ENCODE measurements around the gene SULT2B1. TPM values are rescaled to one million over a fixed set of nuclear protein-coding genes. Genes with fewer than 3 reads are reported as not detected.

The SULT2B1 gene
- total and polyA plus RNA-seq, 2 experiments from 2014 or later, result 0.79 TPM; not detected in 1

DNA sequence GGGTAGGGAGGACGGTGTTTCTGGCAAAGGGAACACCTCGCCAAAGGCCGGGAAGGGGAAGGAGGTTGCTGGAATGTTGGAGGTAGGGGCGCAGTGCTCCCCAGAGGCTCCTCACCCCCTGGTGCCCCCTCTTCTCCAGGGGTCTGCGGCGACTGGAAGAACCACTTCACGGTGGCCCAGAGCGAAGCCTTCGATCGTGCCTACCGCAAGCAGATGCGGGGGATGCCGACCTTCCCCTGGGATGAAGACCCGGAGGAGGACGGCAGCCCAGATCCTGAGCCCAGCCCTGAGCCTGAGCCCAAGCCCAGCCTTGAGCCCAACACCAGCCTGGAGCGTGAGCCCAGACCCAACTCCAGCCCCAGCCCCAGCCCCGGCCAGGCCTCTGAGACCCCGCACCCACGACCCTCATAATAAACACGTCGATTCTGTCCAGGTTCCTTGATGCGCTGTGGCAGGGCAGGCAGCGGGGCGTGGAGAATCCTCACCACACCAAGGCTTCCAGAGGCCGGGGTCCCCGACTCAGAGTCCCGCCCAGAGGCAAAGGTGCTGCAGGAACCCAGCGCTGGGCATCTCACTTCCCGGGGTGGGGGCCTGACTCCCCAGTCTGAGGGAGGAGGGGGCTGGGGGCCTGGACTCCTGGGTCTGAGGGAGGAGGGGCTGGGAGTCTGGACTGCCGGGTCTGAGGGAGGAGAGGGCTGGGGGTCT is 47.2 kb downstream of the SULT2B1 start:
- peaks cover 4% of the 10 kb centered on the region for H3K4me1 ChIP-seq (ENCODE audit: insufficient read depth)

DNA sequence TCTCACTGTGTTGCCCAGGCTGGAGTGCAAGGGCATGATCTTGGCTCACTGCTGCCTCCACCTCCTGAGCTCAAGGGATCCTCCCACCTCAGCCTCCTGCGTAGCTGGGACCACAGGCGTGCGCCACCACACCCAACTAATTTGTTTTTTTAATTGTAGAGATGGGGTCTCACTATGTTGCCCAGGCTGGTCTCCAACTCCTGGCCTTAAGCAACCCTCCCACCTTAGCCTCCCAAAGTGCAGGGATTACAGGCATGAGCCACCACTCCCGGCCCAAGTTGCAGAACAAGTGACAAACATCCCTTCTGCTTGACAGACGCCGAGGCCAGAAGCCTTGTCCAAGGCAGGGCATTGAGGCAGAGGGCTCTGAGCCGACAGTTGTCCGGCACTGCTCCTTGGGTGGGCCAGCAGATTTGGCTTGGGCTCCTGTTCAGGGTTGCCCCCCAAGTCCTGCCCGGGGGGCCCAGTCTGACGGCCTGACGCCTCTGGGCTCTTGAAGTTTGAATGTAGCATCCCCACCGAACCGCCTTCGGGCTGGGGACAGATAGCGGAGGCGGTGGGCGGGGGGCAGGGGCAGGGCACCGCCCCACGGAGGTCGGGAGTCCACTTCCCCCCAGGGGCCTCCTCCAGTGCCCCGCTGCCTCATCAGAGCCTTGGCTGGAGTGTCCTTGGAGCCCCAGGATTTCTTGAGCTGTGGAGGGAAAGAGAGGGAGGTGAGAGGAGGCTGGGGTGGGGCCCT is 48.9 kb downstream of the SULT2B1 start:
- Histone ChIP-seq H3K4me1 (ENCODE audit: insufficient read depth) (peaks cover 4% of the 10 kb centered on the region), H3K9me3 (ENCODE audit: low read depth) (no peaks in the 10 kb centered on the region), H3K9me2 (replicated peaks; ENCODE audit: insufficient read depth) (no peaks in the 10 kb centered on the region), H3K36me3 (replicated peaks; ENCODE audit: insufficient read depth, low read depth) (no peaks in the 10 kb centered on the region), H3K27ac (no peak overlapping the region), H4K20me1 (ENCODE audit: insufficient read depth, poor library complexity, severe bottlenecking) (no peaks in the 10 kb centered on the region), H3K79me2 (no peaks in the 10 kb centered on the region), H2AFZ (no peak overlapping the region), H3K27me3 (no peaks in the 10 kb centered on the region), H3K4me3 (no peak overlapping the region), H3K4me2 (no peak overlapping the region)
- WGBS (ENCODE audit: low lambda C conversion rate, missing lambda C conversion rate), result 87% methylated on average over 12 of the region's 21 CpGs
- no peak for TF ChIP-seq EZH2phosphoT487 (IDR thresholded peaks at IDR 0.05; ENCODE audit: low read depth, severe bottlenecking, unreplicated experiment)
- no peak for TF ChIP-seq EZH2 (IDR thresholded peaks at IDR 0.05; ENCODE audit: borderline replicate concordance)
- TF ChIP-seq, protein P1, sequence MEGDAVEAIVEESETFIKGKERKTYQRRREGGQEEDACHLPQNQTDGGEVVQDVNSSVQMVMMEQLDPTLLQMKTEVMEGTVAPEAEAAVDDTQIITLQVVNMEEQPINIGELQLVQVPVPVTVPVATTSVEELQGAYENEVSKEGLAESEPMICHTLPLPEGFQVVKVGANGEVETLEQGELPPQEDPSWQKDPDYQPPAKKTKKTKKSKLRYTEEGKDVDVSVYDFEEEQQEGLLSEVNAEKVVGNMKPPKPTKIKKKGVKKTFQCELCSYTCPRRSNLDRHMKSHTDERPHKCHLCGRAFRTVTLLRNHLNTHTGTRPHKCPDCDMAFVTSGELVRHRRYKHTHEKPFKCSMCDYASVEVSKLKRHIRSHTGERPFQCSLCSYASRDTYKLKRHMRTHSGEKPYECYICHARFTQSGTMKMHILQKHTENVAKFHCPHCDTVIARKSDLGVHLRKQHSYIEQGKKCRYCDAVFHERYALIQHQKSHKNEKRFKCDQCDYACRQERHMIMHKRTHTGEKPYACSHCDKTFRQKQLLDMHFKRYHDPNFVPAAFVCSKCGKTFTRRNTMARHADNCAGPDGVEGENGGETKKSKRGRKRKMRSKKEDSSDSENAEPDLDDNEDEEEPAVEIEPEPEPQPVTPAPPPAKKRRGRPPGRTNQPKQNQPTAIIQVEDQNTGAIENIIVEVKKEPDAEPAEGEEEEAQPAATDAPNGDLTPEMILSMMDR (IDR thresholded peaks at IDR 0.05; ENCODE audit: poor library complexity), result no peak
- DNase-seq (ENCODE audit: low spot score), result no peak

More for the DNA sequence above, 47.2 kb downstream of the SULT2B1 start:
- Histone ChIP-seq H3K27ac (no peak overlapping the region), H3K9me3 (ENCODE audit: low read depth) (no peaks in the 10 kb centered on the region), H3K9me2 (replicated peaks; ENCODE audit: insufficient read depth) (no peaks in the 10 kb centered on the region), H3K4me3 (no peak overlapping the region), H4K20me1 (ENCODE audit: insufficient read depth, poor library complexity, severe bottlenecking) (no peaks in the 10 kb centered on the region), H2AFZ (no peak overlapping the region), H3K36me3 (replicated peaks; ENCODE audit: insufficient read depth, low read depth) (no peaks in the 10 kb centered on the region), H3K4me2 (no peak overlapping the region), H3K27me3 (no peaks in the 10 kb centered on the region), H3K79me2 (no peaks in the 10 kb centered on the region)
- TF ChIP-seq EZH2phosphoT487 (IDR thresholded peaks at IDR 0.05; ENCODE audit: low read depth, severe bottlenecking, unreplicated experiment) (no peak), EZH2 (IDR thresholded peaks at IDR 0.05; ENCODE audit: borderline replicate concordance) (no peak)
- TF ChIP-seq, protein P1 (IDR thresholded peaks at IDR 0.05; ENCODE audit: poor library complexity), result no peak
- 85% methylated on average over 29 of the region's 30 CpGs for WGBS (ENCODE audit: low lambda C conversion rate, missing lambda C conversion rate)
- DNase-seq (ENCODE audit: low spot score), result no peak

DNA sequence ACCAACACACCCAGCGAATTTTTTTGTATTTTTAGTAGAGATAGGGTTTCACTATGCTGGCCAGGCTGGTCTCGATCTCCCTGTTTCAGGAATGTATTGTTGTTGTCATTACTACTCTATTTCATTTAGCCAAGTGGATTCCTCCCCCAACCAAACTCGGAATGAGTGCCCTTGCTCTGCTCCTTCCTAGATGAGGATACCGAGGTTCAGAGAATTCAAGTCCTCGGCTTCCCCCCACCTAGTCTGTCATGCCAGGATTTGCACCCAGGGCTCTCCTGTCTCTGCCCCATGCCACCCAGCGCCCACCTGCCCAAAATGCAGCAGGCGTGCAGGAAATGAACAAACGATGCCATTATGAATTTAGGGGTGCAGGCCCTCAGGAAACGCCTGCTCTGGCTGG is 51.0 kb downstream of the SULT2B1 start:
- 93% methylated on average over 9 of the region's 9 CpGs for WGBS (ENCODE audit: low lambda C conversion rate, missing lambda C conversion rate)
- no peak overlapping the region for H3K27ac ChIP-seq

More for the DNA sequence above, 51.0 kb downstream of the SULT2B1 start:
- H2AFZ ChIP-seq, result no peak overlapping the region
- DNase-seq (ENCODE audit: low spot score), result no peak
- no peaks in the 10 kb centered on the region for H3K36me3 ChIP-seq (replicated peaks; ENCODE audit: insufficient read depth, low read depth)
- H3K9me2 ChIP-seq (replicated peaks; ENCODE audit: insufficient read depth), result no peaks in the 10 kb centered on the region
- no peaks in the 10 kb centered on the region for H4K20me1 ChIP-seq (ENCODE audit: insufficient read depth, poor library complexity, severe bottlenecking)
- no peaks in the 10 kb centered on the region for H3K27me3 ChIP-seq
- H3K4me2 ChIP-seq, result no peak overlapping the region
- H3K4me1 ChIP-seq (ENCODE audit: insufficient read depth), result peaks cover 4% of the 10 kb centered on the region
- H3K4me3 ChIP-seq, result no peak overlapping the region
- H3K9me3 ChIP-seq (ENCODE audit: low read depth), result no peaks in the 10 kb centered on the region
- no peaks in the 10 kb centered on the region for H3K79me2 ChIP-seq
- TF ChIP-seq, protein P1 (IDR thresholded peaks at IDR 0.05; ENCODE audit: poor library complexity), result no peak
- no peak for TF ChIP-seq EZH2 (IDR thresholded peaks at IDR 0.05; ENCODE audit: borderline replicate concordance)
- TF ChIP-seq EZH2phosphoT487 (IDR thresholded peaks at IDR 0.05; ENCODE audit: low read depth, severe bottlenecking, unreplicated experiment), result no peak
